Liver (tissue), 9 donors: Measurements from ENCODE around the gene CCM2. TPM values are rescaled to one million over a fixed set of nuclear protein-coding genes. Genes with fewer than 3 reads are reported as not detected.

Experiments
- DNase-seq: peaks from one replicate; pipeline ENCODE4 v3.0.0-alpha.2; 2017; ENCODE audit warnings: low spot score
- H3K27ac ChIP-seq, 2 donors: one replicate each; pipeline ENCODE4 v1.7.0; 2013; ENCODE audit warnings: inconsistent platforms in 2 of 2, low read length in 2 of 2, control low read depth in 1 of 2, low read depth in 1 of 2, mild to moderate bottlenecking in 1 of 2
- H3K27me3 ChIP-seq, 4 donors: one replicate each; pipeline versions ENCODE4 v1.6.1 to v1.7.0; 2013; ENCODE audit warnings: low read length in 3 of 4, inconsistent platforms in 1 of 4, mild to moderate bottlenecking in 1 of 4, moderate library complexity in 1 of 4; ENCODE audit not compliant: control insufficient read depth in 4 of 4, insufficient read depth in 4 of 4
- H3K36me3 ChIP-seq, 4 donors: one replicate each; pipeline versions ENCODE4 v1.6.1 to v1.7.0; 2013; ENCODE audit warnings: low read length in 3 of 4, mild to moderate bottlenecking in 3 of 4, low read depth in 1 of 4, moderate library complexity in 1 of 4; ENCODE audit not compliant: control insufficient read depth in 4 of 4, insufficient read depth in 3 of 4
- H3K4me1 ChIP-seq, 4 donors: one replicate each; pipeline versions ENCODE4 v1.6.1 to v1.7.0; 2013; ENCODE audit warnings: low read length in 3 of 4, mild to moderate bottlenecking in 3 of 4, moderate library complexity in 1 of 4; ENCODE audit not compliant: control insufficient read depth in 4 of 4, insufficient read depth in 4 of 4
- H3K4me3 ChIP-seq, 3 donors: one replicate each; pipeline versions ENCODE4 v1.6.1 to v1.7.0; 2013; ENCODE audit warnings: low read length in 3 of 3, control low read depth in 1 of 3, low read depth in 1 of 3, mild to moderate bottlenecking in 1 of 3
- H3K9ac ChIP-seq, 2 donors: one replicate each; pipeline ENCODE4 v1.7.0; 2013; ENCODE audit warnings: low read length in 2 of 2, mild to moderate bottlenecking in 2 of 2, moderate library complexity in 2 of 2, control low read depth in 1 of 2, low read depth in 1 of 2
- H3K9me3 ChIP-seq, 4 donors: one replicate each; pipeline versions ENCODE4 v1.6.1 to v1.7.0; 2013; ENCODE audit warnings: low read length in 3 of 4; ENCODE audit not compliant: control insufficient read depth in 4 of 4
- ATF3 ChIP-seq: IDR thresholded peaks from 2 replicates; pipeline ENCODE4 v1.6.1; 2016; ENCODE audit warnings: antibody characterized with exemption
- EGR1 ChIP-seq, 2 donors: IDR thresholded peaks; 2 replicates each; pipeline ENCODE4 v1.6.1; 2016 to 2018; ENCODE audit warnings: antibody characterized with exemption in 2 of 2, low read depth in 2 of 2
- FOXA1 ChIP-seq: IDR thresholded peaks from 2 replicates; pipeline ENCODE4 v1.6.1; 2016; ENCODE audit warnings: antibody characterized with exemption
- FOXA2 ChIP-seq: IDR thresholded peaks from 2 replicates; pipeline ENCODE4 v1.6.1; 2016; ENCODE audit warnings: antibody characterized with exemption
- GABPA ChIP-seq, 2 donors: IDR thresholded peaks in 1 of 2; conservative IDR thresholded peaks in 1 of 2; 2 replicates each; pipeline ENCODE4 v1.6.1; 2016; ENCODE audit warnings: antibody characterized with exemption in 2 of 2, mild to moderate bottlenecking in 1 of 2, moderate library complexity in 1 of 2
- HNF4A ChIP-seq, 2 donors: conservative IDR thresholded peaks; 2 replicates each; pipeline ENCODE4 v1.6.1; 2016; ENCODE audit warnings: antibody characterized with exemption in 2 of 2, mild to moderate bottlenecking in 2 of 2
- HNF4G ChIP-seq: IDR thresholded peaks from 2 replicates; pipeline ENCODE4 v1.6.1; 2016; ENCODE audit warnings: antibody characterized with exemption
- JUND ChIP-seq, 2 donors: IDR thresholded peaks; 2 replicates each; pipeline ENCODE4 v1.6.1; 2016; ENCODE audit warnings: antibody characterized with exemption in 2 of 2
- NR2F2 ChIP-seq: IDR thresholded peaks from 2 replicates; pipeline ENCODE4 v1.6.1; 2016; ENCODE audit warnings: antibody characterized with exemption
- RAD21 ChIP-seq, 2 donors: IDR thresholded peaks; 2 replicates each; pipeline ENCODE4 v1.6.1; 2016; ENCODE audit warnings: antibody characterized with exemption in 2 of 2, mild to moderate bottlenecking in 2 of 2
- REST ChIP-seq: IDR thresholded peaks from 2 replicates; pipeline ENCODE4 v1.6.1; 2016; ENCODE audit warnings: antibody characterized with exemption, mild to moderate bottlenecking
- RXRA ChIP-seq, 2 donors: IDR thresholded peaks; 2 replicates each; pipeline ENCODE4 v1.6.1; 2017 to 2018; ENCODE audit warnings: antibody characterized with exemption in 2 of 2, mild to moderate bottlenecking in 1 of 2
- SP1 ChIP-seq: IDR thresholded peaks from 2 replicates; pipeline ENCODE4 v1.6.1; 2018; ENCODE audit warnings: antibody characterized with exemption, mild to moderate bottlenecking
- TAF1 ChIP-seq: conservative IDR thresholded peaks from 2 replicates; pipeline ENCODE4 v1.6.1; 2016; ENCODE audit warnings: antibody characterized with exemption, mild to moderate bottlenecking
- YY1 ChIP-seq: IDR thresholded peaks from 2 replicates; pipeline ENCODE4 v1.6.1; 2016; ENCODE audit warnings: antibody characterized with exemption, mild to moderate bottlenecking
- WGBS: extraction: QIAGEN DNeasy Blood & Tissue Kit; methylation state at CpG from one replicate; pipeline ENCODE4 v1.1.7; 2013; 5-methylcytosine and 5-hydroxymethylcytosine counted together
- polyA plus RNA-seq, 2 donors: library from polyadenylated mRNA; stranded (reverse) in 1 of 2; unstranded in 1 of 2; fragments of 200-250 nt in 1 of 2; fragments of >200 nt in 1 of 2; fragmentation: Nextera tagmentation in 1 of 2; extraction: Ambion mirVana in 1 of 2; gene quantifications; one replicate each; pipeline versions ENCODE4 v1.2.1 to v1.2.3, GENCODE V29; 2013 to 2015
- total RNA-seq, 2 donors: library from RNA; depleted of rRNA; stranded (reverse); fragments of >200 nt; gene quantifications; one replicate each; pipeline ENCODE4 v1.2.3, GENCODE V29; 2014
- TF ChIP-seq, protein P1 (sequence below): IDR thresholded peaks from 2 replicates; pipeline ENCODE4 v1.6.1; 2016; ENCODE audit warnings: antibody characterized with exemption
- TF ChIP-seq, protein P2 (sequence below): fragments of 150-350 bp; IDR thresholded peaks from 2 replicates; pipeline ENCODE4 v1.5.1; 2017; ENCODE audit warnings: improper control_type of control experiment, low read depth, low read length; ENCODE audit not compliant: missing input control
- TF ChIP-seq, protein P3 (sequence below): IDR thresholded peaks from 2 replicates; pipeline ENCODE4 v1.6.1; 2016; ENCODE audit warnings: antibody characterized with exemption
- donor health status: healthy.
- donor health status: healthy.
- donor health status: healthy.
- donor health status: healthy.
- donor health status: healthy.

CCM2 gene
- total and polyA plus RNA-seq, 4 donors, result 26.3 to 65.0 (median 47.5) TPM

DNA sequence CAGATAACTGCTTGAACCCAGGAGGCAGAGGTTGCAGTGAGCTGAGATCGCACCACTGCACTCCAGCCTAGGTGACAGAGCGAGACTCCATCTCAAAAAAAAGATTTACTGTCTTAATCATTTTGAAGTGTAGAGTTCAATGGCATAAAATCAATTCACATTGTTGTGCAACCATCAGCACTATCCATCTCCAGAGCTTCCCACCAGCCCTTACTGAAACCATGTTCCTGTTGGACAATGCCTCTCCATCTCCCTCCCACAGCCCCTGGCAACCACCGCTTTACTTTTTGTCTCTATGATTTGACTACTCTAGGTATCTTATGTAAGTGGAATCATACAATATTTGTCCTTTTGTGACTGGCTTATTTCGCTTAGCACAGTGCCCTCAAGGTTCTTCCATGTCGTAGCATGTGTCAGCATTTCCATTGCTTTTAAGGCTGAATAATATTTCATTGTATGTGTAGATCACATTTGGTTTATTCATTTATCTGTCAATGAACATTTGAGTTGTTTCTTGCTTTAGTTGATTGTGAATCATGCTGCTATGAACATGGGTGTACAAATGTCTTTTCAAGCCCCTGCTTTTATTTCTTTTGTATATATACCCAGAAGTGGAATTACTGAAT, 55.7 kb downstream of the CCM2 start:
- Histone ChIP-seq H3K4me1 (peaks cover 0 to 3% (median 0%) of the 10 kb centered on the region in 4 donors), H3K27ac (no peak overlapping the region), H3K4me3 (no peak overlapping the region), H3K27me3 (no peaks in the 10 kb centered on the region), H3K9ac (no peak overlapping the region), H3K36me3 (peaks cover 0 to 9% (median 2%) of the 10 kb centered on the region in 4 donors), H3K9me3 (no peaks in the 10 kb centered on the region)
- TF ChIP-seq GABPA (IDR thresholded peaks at IDR 0.05 in 1 of 2, conservative IDR thresholded peaks at IDR 0.05 in 1 of 2) (no peak), SP1 (no peak), HNF4A (conservative IDR thresholded peaks at IDR 0.05) (no peak), JUND (IDR thresholded peaks at IDR 0.05) (no peak)
- no peak for DNase-seq
- 97% methylated on average over 5 of the region's 5 CpGs for WGBS

GRCh38 chr7:45057878-45058277, 57.9 kb downstream of the CCM2 start:
- DNase-seq, result no peak
- no peak overlapping the region for H3K9ac ChIP-seq
- no peaks in the 10 kb centered on the region for H3K9me3 ChIP-seq
- H3K27ac ChIP-seq, result no peak overlapping the region
- H3K4me3 ChIP-seq, result no peak overlapping the region
- H3K4me1 ChIP-seq, result peaks cover 0 to 3% (median 0%) of the 10 kb centered on the region in 4 donors
- H3K27me3 ChIP-seq, result no peaks in the 10 kb centered on the region
- H3K36me3 ChIP-seq, result peaks cover 0 to 7% (median 2%) of the 10 kb centered on the region in 4 donors
- whole genome bisulfite sequencing, result 83% methylated on average over 5 of the region's 5 CpGs
- TF ChIP-seq, protein P1, sequence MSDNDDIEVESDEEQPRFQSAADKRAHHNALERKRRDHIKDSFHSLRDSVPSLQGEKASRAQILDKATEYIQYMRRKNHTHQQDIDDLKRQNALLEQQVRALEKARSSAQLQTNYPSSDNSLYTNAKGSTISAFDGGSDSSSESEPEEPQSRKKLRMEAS, result no peak
- TF ChIP-seq RAD21 (IDR thresholded peaks at IDR 0.05), result no peak
- no peak for TF ChIP-seq FOXA2
- TF ChIP-seq SP1, result no peak
- TF ChIP-seq EGR1 (IDR thresholded peaks at IDR 0.05; ENCODE audit: low read depth in 2 of 2), result no peak
- TF ChIP-seq FOXA1, result no peak
- TF ChIP-seq, protein P2, sequence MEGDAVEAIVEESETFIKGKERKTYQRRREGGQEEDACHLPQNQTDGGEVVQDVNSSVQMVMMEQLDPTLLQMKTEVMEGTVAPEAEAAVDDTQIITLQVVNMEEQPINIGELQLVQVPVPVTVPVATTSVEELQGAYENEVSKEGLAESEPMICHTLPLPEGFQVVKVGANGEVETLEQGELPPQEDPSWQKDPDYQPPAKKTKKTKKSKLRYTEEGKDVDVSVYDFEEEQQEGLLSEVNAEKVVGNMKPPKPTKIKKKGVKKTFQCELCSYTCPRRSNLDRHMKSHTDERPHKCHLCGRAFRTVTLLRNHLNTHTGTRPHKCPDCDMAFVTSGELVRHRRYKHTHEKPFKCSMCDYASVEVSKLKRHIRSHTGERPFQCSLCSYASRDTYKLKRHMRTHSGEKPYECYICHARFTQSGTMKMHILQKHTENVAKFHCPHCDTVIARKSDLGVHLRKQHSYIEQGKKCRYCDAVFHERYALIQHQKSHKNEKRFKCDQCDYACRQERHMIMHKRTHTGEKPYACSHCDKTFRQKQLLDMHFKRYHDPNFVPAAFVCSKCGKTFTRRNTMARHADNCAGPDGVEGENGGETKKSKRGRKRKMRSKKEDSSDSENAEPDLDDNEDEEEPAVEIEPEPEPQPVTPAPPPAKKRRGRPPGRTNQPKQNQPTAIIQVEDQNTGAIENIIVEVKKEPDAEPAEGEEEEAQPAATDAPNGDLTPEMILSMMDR, result no peak
- TF ChIP-seq HNF4A (conservative IDR thresholded peaks at IDR 0.05), result no peak
- no peak for TF ChIP-seq GABPA (IDR thresholded peaks at IDR 0.05 in 1 of 2, conservative IDR thresholded peaks at IDR 0.05 in 1 of 2)
- TF ChIP-seq HNF4G, result no peak
- TF ChIP-seq, protein P3, sequence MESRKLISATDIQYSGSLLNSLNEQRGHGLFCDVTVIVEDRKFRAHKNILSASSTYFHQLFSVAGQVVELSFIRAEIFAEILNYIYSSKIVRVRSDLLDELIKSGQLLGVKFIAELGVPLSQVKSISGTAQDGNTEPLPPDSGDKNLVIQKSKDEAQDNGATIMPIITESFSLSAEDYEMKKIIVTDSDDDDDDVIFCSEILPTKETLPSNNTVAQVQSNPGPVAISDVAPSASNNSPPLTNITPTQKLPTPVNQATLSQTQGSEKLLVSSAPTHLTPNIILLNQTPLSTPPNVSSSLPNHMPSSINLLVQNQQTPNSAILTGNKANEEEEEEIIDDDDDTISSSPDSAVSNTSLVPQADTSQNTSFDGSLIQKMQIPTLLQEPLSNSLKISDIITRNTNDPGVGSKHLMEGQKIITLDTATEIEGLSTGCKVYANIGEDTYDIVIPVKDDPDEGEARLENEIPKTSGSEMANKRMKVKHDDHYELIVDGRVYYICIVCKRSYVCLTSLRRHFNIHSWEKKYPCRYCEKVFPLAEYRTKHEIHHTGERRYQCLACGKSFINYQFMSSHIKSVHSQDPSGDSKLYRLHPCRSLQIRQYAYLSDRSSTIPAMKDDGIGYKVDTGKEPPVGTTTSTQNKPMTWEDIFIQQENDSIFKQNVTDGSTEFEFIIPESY, result no peak
- TF ChIP-seq ATF3, result no peak
- TF ChIP-seq RXRA (IDR thresholded peaks at IDR 0.05), result no peak
- TF ChIP-seq REST, result no peak
- TF ChIP-seq NR2F2, result no peak
- no peak for TF ChIP-seq JUND (IDR thresholded peaks at IDR 0.05)
- TF ChIP-seq YY1, result no peak
- TF ChIP-seq TAF1, result no peak
